Measurements from ENCODE around the gene GLP2R. TPM values are rescaled to one million over a fixed set of nuclear protein-coding genes. Genes with fewer than 3 reads are reported as not detected.

GLP2R gene
- total and polyA plus RNA-seq, 8 donors, result 0.93 to 2.6 (median 2.2) TPM

GRCh38 chr17:9935408-9935807 lies 109.7 kb downstream of the GLP2R start:
- no peak overlapping the region for H3K4me3 ChIP-seq
- peaks cover 0 to 13% of the 10 kb centered on the region in 2 donors for H3K9me3 ChIP-seq
- H3K4me1 ChIP-seq, result peaks cover 4 to 7% of the 10 kb centered on the region in 2 donors
- TF ChIP-seq, protein P1, sequence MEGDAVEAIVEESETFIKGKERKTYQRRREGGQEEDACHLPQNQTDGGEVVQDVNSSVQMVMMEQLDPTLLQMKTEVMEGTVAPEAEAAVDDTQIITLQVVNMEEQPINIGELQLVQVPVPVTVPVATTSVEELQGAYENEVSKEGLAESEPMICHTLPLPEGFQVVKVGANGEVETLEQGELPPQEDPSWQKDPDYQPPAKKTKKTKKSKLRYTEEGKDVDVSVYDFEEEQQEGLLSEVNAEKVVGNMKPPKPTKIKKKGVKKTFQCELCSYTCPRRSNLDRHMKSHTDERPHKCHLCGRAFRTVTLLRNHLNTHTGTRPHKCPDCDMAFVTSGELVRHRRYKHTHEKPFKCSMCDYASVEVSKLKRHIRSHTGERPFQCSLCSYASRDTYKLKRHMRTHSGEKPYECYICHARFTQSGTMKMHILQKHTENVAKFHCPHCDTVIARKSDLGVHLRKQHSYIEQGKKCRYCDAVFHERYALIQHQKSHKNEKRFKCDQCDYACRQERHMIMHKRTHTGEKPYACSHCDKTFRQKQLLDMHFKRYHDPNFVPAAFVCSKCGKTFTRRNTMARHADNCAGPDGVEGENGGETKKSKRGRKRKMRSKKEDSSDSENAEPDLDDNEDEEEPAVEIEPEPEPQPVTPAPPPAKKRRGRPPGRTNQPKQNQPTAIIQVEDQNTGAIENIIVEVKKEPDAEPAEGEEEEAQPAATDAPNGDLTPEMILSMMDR (IDR thresholded peaks at IDR 0.05), result no peak
- ATAC-seq (peak; percentile 19), DNase-seq (no peak)
- intact Hi-C loops (cut with DNase I), result no loop called here
- H3K27ac ChIP-seq, result no peak overlapping the region
- peaks cover 0 to 25% of the 10 kb centered on the region in 2 donors for H3K27me3 ChIP-seq
- H3K36me3 ChIP-seq, result peaks cover 0 to 90% of the 10 kb centered on the region in 2 donors

- ATAC-seq, result no peak
- Histone ChIP-seq H3K27me3 (peaks cover 0 to 19% of the 10 kb centered on the region in 2 donors), H3K4me1 (peaks cover under 1 to 4% of the 10 kb centered on the region in 2 donors), H3K4me3 (no peak overlapping the region), H3K36me3 (peaks cover 0 to 90% of the 10 kb centered on the region in 2 donors), H3K9me3 (peaks cover 0 to 13% of the 10 kb centered on the region in 2 donors), H3K27ac (no peak overlapping the region)
- TF ChIP-seq, protein P1 (IDR thresholded peaks at IDR 0.05), result no peak
- DNase-seq, result no peak
- intact Hi-C loops (cut with DNase I), result no loop called here
Observed at GRCh38 chr17:9936095-9936494, 110.4 kb downstream of the GLP2R start.

DNA sequence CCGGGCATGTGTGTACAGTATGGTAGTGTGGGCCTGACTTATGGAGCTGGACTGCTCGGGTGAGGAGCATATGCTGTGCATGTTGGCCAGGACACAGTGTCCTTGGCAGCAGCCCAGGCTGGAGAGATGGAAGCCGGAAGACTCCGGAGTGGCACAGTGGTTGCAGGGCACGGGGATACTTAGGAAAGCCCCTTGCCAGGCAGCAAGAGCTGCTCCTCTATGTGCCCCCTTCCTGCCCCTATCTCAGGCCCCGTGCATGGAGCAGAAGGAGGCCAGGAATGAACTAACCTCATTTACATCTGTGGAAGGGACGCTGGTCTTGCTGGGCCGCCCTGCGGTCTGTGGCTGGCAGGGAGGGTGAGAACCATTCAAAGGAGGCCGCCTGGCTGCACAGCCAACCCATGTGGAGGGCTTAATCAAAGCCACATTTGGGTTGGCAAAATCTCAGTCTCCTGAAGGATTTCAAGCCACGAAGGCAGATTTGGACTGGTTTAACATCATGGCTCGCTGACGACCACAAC lies 111.6 kb downstream of the GLP2R start:
- H3K9me3 ChIP-seq, result peaks cover 0 to 13% of the 10 kb centered on the region in 2 donors
- TF ChIP-seq, protein P1 (IDR thresholded peaks at IDR 0.05), result no peak
- peaks cover 0 to 15% of the 10 kb centered on the region in 2 donors for H3K27me3 ChIP-seq
- H3K4me3 ChIP-seq, result no peak overlapping the region
- DNase-seq (peak in 2 of 4 donors; percentile 41 to 70), ATAC-seq (peak; percentile 44)
- no peak overlapping the region for H3K27ac ChIP-seq
- H3K36me3 ChIP-seq, result peaks cover 0 to 90% of the 10 kb centered on the region in 2 donors
- intact Hi-C loops (cut with DNase I), result no loop called here
- peaks cover 0 to 4% of the 10 kb centered on the region in 2 donors for H3K4me1 ChIP-seq

- no peak for ATAC-seq
- Histone ChIP-seq H3K36me3 (peaks cover 0 to 90% of the 10 kb centered on the region in 2 donors), H3K27ac (no peak overlapping the region), H3K4me1 (peaks cover 0 to 4% of the 10 kb centered on the region in 2 donors), H3K27me3 (peaks cover 0 to 9% of the 10 kb centered on the region in 2 donors), H3K9me3 (peaks cover 0 to 13% of the 10 kb centered on the region in 2 donors), H3K4me3 (no peak overlapping the region)
- intact Hi-C loops (cut with DNase I), result no loop called here
- no peak for DNase-seq
- TF ChIP-seq, protein P1 (IDR thresholded peaks at IDR 0.05), result no peak
Observed at GRCh38 chr17:9937901-9938300, 112.2 kb downstream of the GLP2R start.

DNA sequence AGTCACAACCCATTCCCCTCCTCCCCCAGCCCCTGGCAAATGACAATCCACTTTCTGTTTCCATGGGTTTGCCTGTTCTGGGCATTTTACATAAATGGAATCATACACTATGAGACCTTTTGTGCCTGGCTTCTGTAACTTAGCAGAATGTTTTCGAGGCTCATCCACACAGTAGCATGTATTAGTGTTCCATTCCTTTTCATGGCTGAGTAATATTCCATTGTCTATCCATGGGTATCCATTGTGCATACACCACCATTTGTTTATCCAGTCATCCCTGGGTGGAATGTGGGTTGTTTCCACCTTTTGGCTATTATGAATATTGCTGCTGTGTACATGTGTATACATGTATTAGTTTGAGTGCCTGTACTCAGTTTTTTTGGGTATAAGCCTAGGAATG lies 113.0 kb downstream of the GLP2R start:
- Histone ChIP-seq H3K9me3 (peaks cover 0 to 13% of the 10 kb centered on the region in 2 donors), H3K36me3 (peaks cover 0 to 90% of the 10 kb centered on the region in 2 donors), H3K27ac (no peak overlapping the region), H3K4me3 (no peak overlapping the region), H3K4me1 (peaks cover 0 to 4% of the 10 kb centered on the region in 2 donors), H3K27me3 (peaks cover 0 to 9% of the 10 kb centered on the region in 2 donors)
- no peak for ATAC-seq
- TF ChIP-seq, protein P1 (IDR thresholded peaks at IDR 0.05), result no peak
- intact Hi-C loops (cut with DNase I), result no loop called here
- DNase-seq, result no peak
